HG02623 (cell line): ENCODE data around the gene LIMD2.

Experiments
- ATAC-seq: cut with Tn5 transposase; IDR thresholded peaks from one replicate; pipeline ENCODE4 v1.9.1; 2021; ENCODE audit warnings: moderate library complexity; ENCODE audit not compliant: unreplicated experiment

The LIMD2 gene

DNA sequence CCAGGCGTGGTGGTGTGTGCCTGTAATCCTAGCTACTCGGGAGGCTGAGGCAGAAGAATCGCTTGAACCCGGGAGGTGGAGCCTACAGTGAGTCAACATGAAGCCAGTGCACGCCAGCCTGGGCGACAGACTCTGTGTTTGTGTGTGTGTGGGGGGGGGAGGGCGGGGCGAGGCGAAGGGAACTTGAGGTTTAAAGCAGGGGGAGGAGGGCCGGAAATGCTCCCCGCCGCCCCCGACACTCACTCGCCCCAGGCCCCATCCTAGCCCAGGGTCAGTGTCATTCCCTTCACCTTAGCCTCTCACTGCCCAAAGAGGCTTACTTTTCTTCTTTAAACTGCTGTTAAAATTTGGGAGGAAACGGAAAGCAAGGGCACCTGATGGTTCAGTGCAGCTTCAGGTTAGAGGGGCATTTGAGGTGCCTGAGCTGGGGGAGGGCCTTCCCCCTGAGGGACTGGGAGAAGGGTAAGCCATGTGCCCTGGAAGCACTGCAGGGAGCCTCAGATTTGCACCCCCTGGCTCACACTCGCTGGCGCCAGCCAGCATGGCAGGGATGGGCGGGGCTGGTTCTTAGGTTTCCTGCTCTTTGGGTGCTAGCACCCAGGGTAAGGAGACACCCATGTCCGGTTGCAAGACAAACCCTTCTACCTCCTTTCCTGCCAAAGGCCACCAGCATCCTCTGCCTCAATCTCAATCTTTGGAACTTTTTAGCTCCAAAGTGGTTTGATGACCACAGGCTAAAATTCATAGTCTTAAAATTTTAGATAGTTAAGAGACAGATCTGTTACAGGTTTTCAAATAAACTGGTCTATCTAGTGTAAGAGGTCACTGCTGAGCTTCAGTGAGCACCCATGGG lies 2.2 kb upstream of the LIMD2 start:
- ATAC-seq: no peak

DNA sequence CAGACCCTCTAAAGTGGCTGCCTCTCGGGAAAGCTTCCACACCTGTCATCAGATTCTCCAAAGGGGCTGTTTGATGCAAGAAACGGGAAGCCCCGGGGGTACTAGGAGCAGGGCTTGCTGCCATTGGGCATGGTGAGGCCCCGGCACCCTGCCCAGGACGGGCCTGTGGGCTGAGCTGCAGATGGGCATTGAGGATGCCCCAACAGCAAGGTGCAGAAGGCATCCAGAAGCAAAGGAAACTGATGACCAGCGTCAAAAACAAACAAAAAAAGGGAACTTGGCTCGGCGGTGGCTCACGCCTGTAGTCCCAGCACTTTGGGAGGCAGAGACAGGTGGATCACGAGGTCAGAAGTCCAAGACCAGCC lies 1.5 kb upstream of the LIMD2 start:
- no peak for ATAC-seq

DNA sequence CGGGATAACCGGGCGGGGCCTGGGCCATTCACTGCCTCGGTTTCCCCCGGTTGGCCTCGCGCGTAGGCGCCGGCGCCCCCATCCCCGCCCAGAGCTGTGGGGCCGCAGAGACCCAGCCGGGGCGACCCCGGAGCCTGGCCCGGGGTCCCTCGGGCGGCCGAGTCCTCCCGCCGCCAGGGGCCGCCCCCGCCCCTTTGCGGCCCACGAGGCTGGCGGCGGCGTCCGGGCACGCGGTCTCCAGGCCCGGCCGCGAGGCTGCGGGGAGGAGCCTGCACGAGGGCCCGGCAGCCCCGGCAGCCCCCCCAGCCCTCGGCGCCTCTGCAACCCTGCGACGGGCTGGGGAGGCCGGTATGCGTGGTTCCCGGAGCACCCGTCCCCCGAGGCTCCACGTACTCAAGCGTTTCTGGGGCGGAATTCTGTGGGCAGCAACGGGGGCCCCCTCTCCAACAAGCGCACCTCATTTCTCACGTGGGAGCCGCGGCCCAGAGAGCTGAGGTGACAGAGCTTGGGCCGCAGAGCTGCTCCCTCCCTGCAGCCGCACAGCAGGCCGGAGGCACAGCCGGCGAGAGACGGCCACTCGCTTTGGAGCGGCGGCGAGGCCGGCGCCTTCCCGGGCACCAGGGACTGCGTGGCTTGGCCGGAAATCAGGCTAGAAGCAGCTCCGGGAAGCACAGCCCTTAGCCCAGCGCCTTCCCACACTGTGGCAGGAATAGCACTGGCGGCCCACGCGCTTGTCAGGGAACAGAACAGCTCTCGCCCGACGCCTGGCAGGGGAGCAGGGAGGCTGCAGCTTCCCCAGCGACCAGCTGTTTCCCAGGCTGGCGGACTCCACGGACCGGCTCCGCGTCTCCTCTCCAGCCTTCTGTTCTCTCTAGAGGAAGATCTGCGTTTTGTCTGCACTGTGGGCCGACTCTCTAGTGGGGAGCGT lies 867 bp upstream of the LIMD2 start:
- ATAC-seq: peak; percentile 19

DNA sequence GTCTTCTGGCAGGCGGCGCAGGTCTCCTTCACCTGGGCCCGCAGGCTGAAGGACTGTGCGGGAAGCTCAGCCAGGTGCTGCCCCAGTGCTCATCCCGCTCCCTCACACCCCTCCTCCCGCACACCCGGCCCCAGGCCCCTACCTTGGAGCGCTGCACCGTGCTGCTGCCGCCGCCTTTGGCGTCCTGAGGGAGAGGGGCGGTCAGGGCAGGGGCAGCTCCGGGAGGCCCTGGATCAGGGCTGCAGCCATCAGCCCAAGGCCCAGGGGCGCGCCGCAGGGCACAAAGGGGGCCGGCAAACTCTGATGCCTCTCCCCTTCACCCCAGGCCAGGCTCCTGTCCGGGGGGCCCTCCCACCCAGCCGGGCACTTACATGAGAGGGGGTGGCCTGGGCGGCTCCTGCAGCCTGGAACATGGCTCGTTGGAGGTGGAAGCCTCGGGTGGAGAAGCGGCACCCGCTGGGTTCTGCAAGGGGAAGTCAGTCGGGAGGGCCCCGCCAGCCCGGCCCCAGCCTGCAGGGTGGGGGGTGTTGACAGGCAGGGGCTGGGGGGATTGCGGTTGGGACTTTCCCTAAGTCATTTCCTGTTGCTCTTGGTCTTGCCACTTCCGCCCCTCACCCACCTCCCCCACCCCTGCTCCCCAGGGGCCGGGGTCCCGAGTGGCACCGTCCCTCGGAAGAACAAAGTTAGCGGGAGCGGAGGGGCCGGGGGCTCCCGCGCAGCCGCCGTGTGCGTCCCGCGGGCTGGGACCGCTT lies 863 bp downstream of the LIMD2 start:
- ATAC-seq: peak; percentile 24

DNA sequence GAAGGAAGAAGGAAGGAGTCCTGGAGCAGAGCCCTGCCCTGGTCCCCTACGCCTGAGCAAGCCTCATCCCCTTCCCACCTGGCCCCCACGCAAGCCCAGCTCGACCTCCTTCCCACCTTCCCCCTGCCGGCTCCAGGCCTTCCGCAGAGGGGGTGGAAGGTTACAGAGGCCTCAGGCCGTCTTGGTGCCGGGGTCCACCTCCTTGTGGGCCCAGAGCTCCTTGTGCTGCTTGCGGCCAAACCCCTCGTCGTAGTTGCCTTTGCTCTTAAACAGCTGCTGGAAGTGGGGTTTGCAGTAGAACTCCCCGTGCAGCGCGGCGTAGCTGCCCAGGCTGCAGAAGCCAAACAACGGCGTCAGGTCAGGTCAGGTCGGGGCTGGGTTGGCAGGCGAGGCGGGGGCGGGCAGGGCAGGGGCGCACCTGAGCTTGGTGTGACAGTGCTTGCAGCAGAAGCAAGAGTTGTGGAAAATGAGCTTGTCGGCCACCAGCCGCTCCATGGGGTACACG lies 1.5 kb downstream of the LIMD2 start:
- ATAC-seq: no peak

DNA sequence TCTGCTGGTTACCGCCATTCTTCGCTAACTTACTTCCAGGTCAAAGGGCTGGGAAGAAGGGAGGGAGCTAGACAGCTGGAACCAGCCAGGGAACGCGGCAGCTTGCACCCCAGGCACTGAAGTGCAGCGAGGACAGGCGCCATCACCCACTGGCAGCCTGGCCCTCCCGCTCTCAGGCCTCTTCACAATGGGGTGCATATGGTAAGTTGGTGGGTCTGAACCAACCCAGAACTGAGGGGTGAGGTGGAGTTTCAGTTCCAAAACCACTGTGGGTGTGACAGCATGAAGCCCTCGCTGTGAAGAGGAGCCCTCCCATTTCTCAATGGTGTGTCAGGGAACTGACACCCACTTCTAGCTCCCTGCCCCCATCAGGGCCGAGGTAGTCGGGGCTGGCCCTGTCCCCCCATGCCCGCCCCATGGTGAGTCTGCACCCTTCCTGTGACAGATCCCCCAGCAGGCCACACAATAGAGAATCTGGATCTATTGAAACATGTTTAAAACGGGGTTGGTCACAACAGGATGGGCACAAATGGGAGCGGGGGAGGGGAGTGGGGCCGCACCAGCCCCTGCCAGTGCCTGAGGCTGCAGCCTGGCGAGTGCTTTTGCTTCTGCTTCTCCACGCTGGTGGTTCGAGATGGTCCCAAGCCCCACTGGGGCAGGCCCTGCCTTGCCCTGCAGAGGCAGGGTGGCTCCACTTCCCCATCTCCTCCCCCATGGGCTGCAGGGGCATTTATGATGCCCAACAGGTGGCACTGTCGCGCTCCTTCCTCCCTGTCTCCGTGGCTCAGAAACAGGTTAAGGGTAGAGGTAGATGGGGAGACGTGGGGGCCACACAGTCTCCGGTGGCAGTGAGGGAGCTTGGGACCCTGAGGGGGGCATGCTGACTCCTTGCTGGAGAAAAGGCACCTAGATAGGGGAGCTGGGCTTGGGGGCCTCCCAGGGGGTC lies 2.3 kb downstream of the LIMD2 start:
- ATAC-seq: no peak

DNA sequence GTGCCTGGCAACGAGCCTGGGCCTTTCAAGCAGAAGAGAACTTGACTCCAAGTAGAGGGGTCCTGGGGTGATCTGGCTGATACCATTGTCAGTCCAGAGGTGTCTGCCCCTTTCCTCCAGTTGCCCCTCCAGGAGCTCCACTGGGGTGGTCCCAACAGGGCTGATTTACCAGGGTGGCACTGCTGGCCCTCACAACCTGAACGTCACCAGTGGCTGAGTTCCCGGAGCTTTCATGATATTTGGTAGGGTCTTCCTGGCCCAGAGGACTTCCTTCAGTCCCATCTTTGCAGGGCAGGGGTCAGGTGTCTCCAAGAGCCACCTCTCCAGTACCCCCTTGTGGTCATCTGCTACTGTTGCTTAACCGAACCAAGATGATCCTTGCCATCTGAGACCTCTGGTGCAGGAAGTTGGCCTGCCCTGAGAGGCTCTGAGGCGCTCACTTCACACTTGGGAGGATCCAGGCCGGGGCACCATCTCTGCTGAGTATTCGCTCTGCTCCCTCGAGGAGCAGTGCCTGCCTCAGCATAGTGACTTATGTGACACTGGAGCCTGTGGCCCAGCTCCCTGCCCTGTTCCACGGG lies 3.5 kb downstream of the LIMD2 start:
- ATAC-seq: no peak

DNA sequence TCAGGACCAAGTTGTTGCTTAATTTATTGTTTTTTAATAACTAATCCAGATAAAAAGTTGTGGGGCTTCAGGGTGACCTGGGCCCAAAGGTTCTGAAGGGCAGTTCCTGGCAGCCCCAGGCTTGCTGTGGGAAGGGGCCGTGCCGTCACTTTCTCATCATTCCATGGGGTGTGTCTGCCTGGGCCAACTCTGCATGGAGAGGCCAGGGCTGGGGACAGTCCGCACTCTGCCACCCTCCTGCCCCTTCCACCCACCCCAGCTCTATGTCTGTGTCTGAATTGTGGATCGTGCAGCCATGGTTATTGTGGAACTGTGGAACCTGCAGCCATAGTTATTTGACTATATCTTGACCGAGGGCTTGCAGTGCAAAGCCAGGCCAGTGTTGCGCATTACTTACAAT lies 4.0 kb downstream of the LIMD2 start:
- no peak for ATAC-seq

DNA sequence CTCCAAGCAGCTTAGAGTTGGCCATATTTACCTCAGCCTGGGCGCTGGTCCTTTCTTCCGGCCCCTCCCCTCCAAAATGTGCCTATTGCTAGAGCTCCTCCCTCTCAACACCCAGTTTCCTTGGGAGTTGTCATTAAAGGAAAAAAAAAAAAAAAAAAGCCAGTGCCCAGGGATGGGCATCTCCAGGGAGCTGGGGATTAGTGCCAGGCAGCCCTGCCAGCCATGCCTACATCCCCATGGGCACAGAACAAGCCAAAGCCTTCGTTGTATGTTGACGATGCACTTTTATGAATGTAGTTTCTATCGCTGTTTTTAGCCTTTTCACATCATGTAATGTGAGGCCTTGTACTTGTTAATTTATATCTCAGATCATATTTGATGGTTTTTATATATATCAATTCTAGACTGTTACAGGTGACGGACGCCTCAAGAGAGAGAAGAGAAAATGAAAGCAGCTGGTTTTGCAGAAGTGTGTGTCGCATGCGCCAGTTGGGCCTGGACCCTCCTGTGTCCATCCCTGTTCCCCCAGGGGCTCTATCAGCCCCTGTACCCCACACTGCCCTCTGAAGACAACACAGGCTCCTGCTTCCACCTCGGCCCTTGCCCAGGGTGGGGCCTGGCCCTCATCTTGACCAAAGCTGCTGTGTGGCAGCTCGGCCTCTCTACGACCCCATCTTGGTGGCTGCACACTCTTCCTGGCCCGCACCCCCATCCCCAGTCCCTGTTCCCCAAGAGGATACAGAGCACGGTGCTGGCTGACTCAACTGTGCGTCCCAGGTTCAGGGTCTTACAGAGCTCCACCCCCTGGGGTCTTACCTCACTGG lies 4.8 kb downstream of the LIMD2 start:
- no peak for ATAC-seq

DNA sequence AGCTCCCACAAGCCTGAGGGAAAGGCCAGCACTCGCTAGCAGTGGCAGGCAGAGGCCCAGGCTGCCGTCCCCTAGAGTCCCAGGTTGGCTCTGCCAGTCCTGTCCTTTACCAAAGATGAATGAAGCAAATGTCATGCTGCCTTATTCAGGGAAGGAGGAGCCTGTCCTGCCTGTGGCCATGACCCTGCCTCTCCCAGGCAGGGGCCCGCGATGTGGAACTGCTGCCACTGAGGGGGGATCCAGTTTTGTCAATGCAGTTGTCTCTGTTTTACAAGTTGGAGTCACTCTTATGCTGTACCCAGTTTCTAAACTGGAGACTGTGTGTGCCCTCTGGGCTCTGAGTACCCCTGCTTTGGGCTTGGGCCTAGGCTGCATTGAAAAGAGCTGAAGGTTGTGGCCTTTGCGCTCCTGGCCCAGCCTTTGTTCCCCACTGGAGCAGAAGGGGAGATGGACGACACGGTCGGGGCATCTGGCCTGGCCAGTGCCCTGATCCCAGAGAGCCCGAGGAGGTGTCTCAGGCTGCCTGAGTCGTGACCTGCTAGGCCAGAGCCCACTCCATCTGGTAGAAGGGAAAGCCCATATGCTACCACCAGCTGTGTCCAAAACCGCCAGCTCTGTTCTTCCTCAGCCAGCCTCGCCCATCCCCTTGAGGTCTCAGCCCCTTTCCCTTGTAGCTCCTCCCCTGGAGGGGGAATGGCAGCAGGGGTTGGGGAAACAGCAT lies 5.5 kb downstream of the LIMD2 start:
- ATAC-seq: no peak

DNA sequence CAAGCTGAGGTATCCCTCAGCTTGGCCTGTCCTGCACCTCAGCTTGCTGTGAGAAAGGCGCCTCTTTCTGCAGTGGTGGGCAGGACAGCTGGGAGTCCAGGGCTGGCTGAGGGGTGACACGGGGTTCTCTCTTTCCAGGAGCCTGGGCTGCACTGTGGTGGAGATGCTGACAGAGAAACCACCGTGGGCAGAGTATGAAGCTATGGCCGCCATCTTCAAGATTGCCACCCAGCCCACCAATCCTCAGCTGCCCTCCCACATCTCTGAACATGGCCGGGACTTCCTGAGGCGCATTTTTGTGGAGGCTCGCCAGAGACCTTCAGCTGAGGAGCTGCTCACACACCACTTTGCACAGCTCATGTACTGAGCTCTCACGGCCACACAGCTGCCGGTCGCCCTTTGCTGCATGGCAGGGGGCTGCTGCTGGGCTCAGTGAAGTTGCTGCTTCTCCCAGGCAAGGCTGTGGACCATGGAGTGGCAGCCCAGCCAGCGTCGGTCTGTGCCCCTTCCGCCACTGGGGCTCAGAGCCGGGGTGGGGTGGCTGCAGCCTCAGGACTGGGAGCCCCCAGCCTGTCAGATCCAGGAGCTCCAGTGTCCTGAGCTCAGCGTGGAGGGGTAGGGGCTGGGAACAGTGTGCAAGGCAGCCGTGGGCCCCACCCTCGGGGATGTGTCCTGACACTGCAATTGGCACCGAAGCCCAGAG lies 6.4 kb downstream of the LIMD2 start:
- no peak for ATAC-seq

DNA sequence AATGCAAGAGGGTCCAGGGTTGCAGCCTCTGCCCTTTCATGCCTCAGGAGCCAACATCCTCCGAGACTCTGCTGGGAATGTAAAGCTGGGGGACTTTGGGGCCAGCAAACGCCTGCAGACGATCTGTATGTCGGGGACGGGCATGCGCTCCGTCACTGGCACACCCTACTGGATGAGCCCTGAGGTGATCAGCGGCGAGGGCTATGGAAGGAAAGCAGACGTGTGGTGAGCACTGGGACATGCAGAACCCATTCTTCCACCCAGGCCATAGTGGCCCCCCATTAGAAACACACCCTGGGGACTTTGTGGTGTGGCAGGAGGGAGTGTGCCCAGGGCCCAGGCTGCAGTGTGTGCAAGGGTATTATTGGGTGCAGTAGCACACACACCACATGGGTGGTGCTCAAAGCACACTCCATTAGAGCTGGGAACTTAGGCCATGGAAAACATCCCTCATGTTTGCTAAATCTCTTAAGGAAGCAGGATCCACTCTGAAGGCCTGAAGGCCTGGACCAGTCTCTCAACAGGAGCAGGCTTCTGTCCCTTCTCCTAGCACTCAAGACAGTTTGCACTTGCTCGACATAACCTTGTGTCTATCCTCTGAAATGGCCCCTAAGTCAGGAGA lies 7.6 kb downstream of the LIMD2 start:
- no peak for ATAC-seq

DNA sequence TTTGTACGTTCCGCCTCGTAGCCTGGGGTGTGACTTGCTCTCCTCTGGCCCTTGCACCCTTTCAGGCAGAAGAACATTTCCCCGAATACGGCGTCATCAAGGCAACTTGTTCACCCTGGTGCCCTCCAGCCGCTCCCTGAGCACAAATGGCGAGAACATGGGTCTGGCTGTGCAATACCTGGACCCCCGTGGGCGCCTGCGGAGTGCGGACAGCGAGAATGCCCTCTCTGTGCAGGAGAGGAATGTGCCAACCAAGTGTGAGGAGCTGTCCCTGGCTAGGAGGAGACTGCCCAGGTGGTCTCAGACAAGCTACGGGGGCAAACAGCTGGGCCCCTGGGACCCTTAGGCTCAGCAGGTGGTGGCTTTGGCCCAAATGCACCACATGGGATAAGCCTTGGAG lies 10.4 kb downstream of the LIMD2 start:
- no peak for ATAC-seq

DNA sequence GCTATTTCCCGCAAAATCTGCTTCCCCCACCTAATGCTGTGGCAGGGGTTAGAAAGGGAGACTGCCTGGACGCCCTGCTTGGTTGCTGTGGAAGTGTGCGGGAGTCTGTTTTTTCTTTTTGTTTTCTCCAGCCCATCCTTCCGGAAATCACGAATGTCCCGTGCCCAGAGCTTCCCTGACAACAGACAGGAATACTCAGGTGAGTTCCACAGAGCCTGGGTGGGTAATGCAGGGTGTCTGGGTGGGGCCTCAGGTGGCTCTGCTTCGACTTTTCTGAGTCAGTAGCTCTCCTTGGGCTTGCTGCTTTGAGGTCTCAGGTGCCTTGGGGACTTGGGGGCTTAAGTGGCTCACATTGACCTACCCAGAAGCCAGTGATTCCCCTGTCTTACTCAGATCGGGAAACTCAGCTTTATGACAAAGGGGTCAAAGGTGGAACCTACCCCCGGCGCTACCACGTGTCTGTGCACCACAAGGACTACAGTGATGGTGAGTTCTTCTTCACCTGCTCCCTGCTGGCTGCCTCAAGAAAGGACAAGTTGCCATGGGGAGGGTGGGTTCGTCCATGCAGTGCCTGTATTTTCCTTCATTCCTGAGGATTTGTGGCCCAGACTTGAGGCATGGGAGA lies 11.4 kb downstream of the LIMD2 start:
- ATAC-seq: no peak

DNA sequence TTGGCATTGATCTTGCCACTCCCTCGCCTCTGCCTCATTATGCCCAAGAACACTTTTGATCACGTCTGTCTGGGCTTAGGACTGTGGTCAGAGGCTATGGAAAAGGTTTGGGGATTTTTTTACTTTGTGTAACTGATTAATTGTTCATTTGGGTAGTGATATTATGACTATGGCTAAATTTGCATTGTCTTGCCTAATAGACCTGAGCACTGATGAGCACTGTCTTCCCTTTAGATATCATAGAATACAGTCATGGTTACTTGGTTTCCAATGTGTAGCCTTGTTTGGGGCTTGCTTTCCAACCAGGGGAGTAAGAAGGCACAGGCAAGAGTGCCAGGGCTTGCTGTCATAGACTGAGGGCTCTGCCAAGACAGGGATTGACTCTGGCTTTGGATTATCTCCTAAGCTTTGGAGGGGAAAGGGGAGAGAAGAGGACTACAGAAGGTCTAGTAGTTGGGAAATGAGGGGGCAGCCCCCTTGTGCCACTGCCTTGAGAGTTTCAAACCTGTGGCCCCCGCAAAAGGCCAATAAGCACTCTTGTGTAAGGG lies 13.7 kb downstream of the LIMD2 start:
- ATAC-seq: no peak

DNA sequence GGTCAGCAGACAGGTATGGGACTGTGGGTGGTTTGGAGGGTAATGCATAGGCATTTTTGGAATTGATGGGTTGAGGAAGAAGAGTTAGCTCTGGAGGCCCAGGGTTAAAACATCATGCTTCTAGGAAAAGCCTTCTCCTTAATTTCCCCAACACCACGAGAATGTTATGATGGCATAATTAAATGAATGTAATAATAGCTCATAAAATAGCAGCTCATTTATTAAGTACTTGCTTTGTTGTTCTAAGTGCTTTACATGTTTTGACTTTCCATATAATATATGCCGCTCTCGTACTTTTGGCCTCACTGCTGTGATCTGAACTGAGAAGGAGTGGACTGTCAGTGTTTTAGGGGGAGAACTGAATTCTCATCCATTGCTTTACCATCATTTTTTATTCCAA lies 14.3 kb downstream of the LIMD2 start:
- no peak for ATAC-seq
